H7 (cell line): ENCODE measurements around the gene MED25. TPM values are rescaled to one million over a fixed set of nuclear protein-coding genes. Genes with fewer than 3 reads are reported as not detected.
A peak's percentile ranks its signal among the peaks of the same experiment; 100 is the strongest.

ENCODE experiments used
- DNase-seq: peaks from one replicate; pipeline ENCODE4 v3.0.0; 2012
- H3K27me3 ChIP-seq: 2 replicates; pipeline ENCODE4 v1.6.0; 2011; ENCODE audit warnings: mild to moderate bottlenecking, low read length; ENCODE audit not compliant: control insufficient read depth, insufficient read depth
- H3K36me3 ChIP-seq: replicated peaks from 2 replicates; pipeline ENCODE4 v1.5.1; 2011; ENCODE audit warnings: low read length; ENCODE audit not compliant: control insufficient read depth, insufficient read depth
- H3K4me3 ChIP-seq: 2 replicates; pipeline ENCODE4 v1.5.1; 2011; ENCODE audit warnings: low read depth, mild to moderate bottlenecking, control low read depth, low read length, moderate library complexity; ENCODE audit not compliant: insufficient read depth
- total RNA-seq: library from RNA; depleted of rRNA; stranded (reverse); fragments of >200 nt; shearing (Covaris generic); gene quantifications from 2 replicates; pipeline ENCODE4 v1.2.3, GENCODE V29; 2014

Gene MED25
- total RNA-seq, 1 experiment from 2014 or later: 53.5 TPM

GRCh38 chr19:49788857-49789256 lies 29.2 kb upstream of the MED25 start:
- Histone ChIP-seq H3K27me3 (no peaks in the 10 kb centered on the region), H3K36me3 (peaks cover 2% of the 10 kb centered on the region), H3K4me3 (no peak overlapping the region)
- peak; percentile 47 for DNase-seq

GRCh38 chr19:49790866-49791265 lies 27.2 kb upstream of the MED25 start:
- H3K27me3 ChIP-seq: no peaks in the 10 kb centered on the region
- DNase-seq: no peak
- H3K36me3 ChIP-seq: peaks cover 6% of the 10 kb centered on the region
- no peak overlapping the region for H3K4me3 ChIP-seq

GRCh38 chr19:49791776-49792445 lies 26.2 kb upstream of the MED25 start:
- DNase-seq: no peak
- Histone ChIP-seq H3K27me3 (no peaks in the 10 kb centered on the region), H3K36me3 (peaks cover 16% of the 10 kb centered on the region), H3K4me3 (no peak overlapping the region)

- H3K36me3 ChIP-seq: peaks cover 17% of the 10 kb centered on the region
- H3K27me3 ChIP-seq: no peaks in the 10 kb centered on the region
- H3K4me3 ChIP-seq: no peak overlapping the region
- peak; percentile 59 for DNase-seq
Measured at GRCh38 chr19:49792829-49793560, 25.1 kb upstream of the MED25 start.

DNA sequence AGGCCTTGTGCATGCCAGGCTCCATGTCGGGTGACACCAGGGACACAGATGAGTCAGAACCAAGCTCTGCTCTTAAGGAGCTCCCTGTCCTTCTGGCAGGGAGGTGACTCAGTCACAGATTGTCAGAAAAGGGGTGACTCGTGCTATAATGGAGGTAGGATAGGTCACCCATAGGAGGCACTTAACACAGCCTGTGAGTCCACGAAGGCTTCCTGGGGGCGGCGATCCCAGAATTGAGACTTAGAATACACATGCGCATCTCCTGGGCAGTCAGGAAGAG lies 24.6 kb upstream of the MED25 start:
- Histone ChIP-seq H3K36me3 (peaks cover 17% of the 10 kb centered on the region), H3K27me3 (no peaks in the 10 kb centered on the region)
- no peak for DNase-seq

DNA sequence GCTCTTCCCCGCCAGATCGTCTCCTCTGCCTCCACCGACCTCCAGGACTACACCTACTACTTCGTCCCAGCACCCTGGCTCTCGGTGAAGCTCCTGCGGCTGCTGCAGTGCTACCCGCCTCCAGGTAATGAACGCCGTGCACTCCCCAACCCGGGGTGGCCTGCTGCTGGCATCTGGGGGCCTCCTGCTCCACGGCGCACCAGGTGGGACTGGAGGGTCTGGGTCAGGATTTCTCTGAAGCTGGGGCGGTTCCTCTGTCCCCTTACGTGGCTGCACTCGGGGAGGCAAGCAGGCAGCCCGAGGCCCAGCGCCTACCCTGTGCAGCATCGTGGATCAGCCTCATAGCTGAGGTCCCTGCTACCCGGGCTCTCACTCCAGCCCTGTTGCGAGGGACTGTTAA lies 22.5 kb upstream of the MED25 start:
- no peaks in the 10 kb centered on the region for H3K27me3 ChIP-seq
- H3K36me3 ChIP-seq: peaks cover 20% of the 10 kb centered on the region
- H3K4me3 ChIP-seq: no peak overlapping the region
- no peak for DNase-seq

More for the DNA sequence above, 24.6 kb upstream of the MED25 start:
- H3K4me3 ChIP-seq: no peak overlapping the region

- no peak for DNase-seq
- no peaks in the 10 kb centered on the region for H3K27me3 ChIP-seq
- H3K36me3 ChIP-seq: peaks cover 23% of the 10 kb centered on the region
- H3K4me3 ChIP-seq: no peak overlapping the region
Measured at GRCh38 chr19:49798574-49798973, 19.5 kb upstream of the MED25 start.

DNA sequence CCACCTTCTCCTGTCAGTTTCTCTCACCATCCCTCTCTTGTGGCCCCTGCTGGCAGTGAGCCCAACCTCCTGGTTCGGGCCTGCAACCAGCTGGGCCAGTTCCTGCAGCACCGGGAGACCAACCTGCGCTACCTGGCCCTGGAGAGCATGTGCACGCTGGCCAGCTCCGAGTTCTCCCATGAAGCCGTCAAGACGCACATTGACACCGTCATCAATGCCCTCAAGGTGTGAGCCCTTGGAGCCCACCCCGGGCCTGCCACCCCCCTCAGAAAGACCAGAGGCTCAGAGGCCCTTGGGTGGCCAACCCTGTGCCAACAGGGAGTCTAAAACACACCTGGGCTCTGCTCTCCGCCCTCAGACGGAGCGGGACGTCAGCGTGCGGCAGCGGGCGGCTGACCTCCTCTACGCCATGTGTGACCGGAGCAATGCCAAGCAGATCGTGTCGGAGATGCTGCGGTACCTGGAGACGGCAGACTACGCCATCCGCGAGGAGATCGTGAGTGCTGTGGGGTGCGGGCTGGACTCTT lies 18.8 kb upstream of the MED25 start:
- H3K27me3 ChIP-seq: no peaks in the 10 kb centered on the region
- no peak overlapping the region for H3K4me3 ChIP-seq
- DNase-seq: peak; percentile 30
- H3K36me3 ChIP-seq: peaks cover 24% of the 10 kb centered on the region

- H3K36me3 ChIP-seq: peaks cover 24% of the 10 kb centered on the region
- H3K27me3 ChIP-seq: no peaks in the 10 kb centered on the region
- DNase-seq: peak; percentile 91
- no peak overlapping the region for H3K4me3 ChIP-seq
Measured at GRCh38 chr19:49799798-49800376, 18.2 kb upstream of the MED25 start.

DNA sequence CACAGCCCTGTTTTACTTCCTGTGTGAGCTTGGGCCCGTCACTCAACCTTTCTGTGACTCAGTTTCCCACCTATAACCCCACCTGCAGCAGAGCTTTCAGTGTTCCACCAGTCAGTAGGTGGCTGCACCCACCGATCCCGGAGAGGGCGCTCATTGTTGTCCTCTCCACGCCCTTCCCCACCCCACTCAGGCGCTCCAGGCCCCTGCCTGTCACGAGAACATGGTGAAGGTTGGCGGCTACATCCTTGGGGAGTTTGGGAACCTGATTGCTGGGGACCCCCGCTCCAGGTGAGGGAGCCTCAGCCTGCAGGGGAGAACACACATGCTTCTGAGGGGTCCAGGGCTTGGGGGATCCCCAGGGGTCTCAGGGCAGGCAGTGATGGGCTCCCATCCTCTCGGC lies 17.3 kb upstream of the MED25 start:
- Histone ChIP-seq H3K27me3 (no peaks in the 10 kb centered on the region), H3K4me3 (no peak overlapping the region), H3K36me3 (peaks cover 20% of the 10 kb centered on the region)
- no peak for DNase-seq

DNA sequence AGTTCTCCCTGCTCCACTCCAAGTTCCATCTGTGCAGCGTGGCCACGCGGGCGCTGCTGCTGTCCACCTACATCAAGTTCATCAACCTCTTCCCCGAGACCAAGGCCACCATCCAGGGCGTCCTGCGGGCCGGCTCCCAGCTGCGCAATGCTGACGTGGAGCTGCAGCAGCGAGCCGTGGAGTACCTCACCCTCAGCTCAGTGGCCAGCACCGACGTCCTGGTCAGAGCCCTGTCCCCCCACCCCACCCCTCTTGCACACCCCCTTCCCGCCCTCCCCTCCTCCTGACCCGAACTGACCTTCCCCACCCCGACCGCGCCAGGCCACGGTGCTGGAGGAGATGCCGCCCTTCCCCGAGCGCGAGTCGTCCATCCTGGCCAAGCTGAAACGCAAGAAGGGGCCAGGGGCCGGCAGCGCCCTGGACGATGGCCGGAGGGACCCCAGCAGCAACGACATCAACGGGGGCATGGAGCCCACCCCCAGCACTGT lies 16.6 kb upstream of the MED25 start:
- no peaks in the 10 kb centered on the region for H3K27me3 ChIP-seq
- H3K36me3 ChIP-seq: peaks cover 16% of the 10 kb centered on the region
- H3K4me3 ChIP-seq: peak overlapping the region; percentile 43
- DNase-seq: no peak

- H3K27me3 ChIP-seq: no peaks in the 10 kb centered on the region
- peak overlapping the region; percentile 45 for H3K4me3 ChIP-seq
- peaks cover 11% of the 10 kb centered on the region for H3K36me3 ChIP-seq
- DNase-seq: peak; percentile 99
Measured at GRCh38 chr19:49801966-49802661, 16.0 kb upstream of the MED25 start.

DNA sequence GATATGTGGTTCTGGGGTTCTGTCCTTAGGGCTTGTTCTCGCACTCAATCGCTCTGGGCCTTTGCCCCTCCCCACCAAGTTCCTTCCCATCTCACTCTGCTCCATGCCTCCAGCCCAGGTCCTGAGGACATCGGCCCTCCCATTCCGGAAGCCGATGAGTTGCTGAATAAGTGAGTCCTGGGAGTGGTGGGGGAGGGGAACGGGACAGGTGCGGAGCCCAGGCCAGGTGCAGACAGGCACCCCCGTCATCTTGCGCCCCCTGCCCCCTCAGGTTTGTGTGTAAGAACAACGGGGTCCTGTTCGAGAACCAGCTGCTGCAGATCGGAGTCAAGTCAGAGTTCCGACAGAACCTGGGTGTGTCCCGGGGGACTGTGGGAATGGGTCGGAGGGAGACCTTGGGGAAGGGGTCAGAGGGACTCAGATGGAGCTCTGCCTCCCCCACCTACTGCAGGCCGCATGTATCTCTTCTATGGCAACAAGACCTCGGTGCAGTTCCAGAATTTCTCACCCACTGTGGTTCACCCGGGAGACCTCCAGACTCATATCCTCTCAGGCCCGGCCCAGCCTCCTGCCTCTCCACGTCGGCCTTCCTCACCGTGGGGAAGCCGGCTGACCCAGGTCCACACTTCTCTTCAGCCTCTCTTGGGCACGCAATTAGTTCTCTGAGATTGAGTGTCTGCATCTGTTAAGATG lies 15.1 kb upstream of the MED25 start:
- Histone ChIP-seq H3K4me3 (peak overlapping the region; percentile 45), H3K27me3 (no peaks in the 10 kb centered on the region), H3K36me3 (peaks cover 12% of the 10 kb centered on the region)
- DNase-seq: peak; percentile 71

DNA sequence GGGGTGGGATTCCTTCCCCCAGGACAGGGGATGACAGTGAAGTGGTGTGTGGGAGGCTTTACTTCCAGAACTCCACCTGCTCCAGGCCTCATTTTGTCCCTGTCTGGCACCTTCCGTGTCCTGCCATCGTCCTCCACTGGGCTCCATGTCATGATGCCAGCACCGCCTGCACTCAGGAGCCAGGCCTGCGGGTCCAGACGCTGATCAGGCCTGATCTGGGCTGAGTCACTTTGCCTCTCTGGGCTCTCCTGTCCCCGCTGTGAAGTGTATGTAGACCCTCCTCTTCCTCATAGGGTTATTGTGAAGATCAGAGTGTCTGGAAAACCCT lies 14.6 kb upstream of the MED25 start:
- DNase-seq: no peak
- Histone ChIP-seq H3K36me3 (peaks cover 12% of the 10 kb centered on the region), H3K27me3 (no peaks in the 10 kb centered on the region), H3K4me3 (no peak overlapping the region)
